GM12891 (cell line): ENCODE results near the gene PKHD1. TPM values are rescaled to one million over a fixed set of nuclear protein-coding genes. Genes with fewer than 3 reads are reported as not detected.

ENCODE experiments used
- DNase-seq: peaks from one replicate; pipeline ENCODE4 v3.0.0; 2011; ENCODE audit warnings: low spot score; ENCODE audit not compliant: insufficient read length
- FAIRE-seq: peaks from 2 replicates; lab custom pipeline; 2011; peaks lifted over from hg19 to GRCh38; lab: Jason Lieb, UNC
- PAX5 ChIP-seq: IDR thresholded peaks from 2 replicates; pipeline ENCODE4 v1.6.1; 2011; ENCODE audit warnings: low read length, moderate library complexity, mild to moderate bottlenecking; ENCODE audit not compliant: insufficient read depth, severe bottlenecking
- POLR2A ChIP-seq: IDR thresholded peaks from 2 replicates; pipeline ENCODE4 v1.6.1; 2011; ENCODE audit warnings: low read depth, low read length, control low read depth
- POLR2AphosphoS5 ChIP-seq: IDR thresholded peaks from 2 replicates; pipeline ENCODE4 v1.6.1; 2011; ENCODE audit warnings: low read depth, low read length, control low read depth
- POU2F2 ChIP-seq: IDR thresholded peaks from 2 replicates; pipeline ENCODE4 v1.6.1; 2011; ENCODE audit warnings: low read depth, mild to moderate bottlenecking, control low read depth, low read length, moderate library complexity
- SPI1 ChIP-seq: IDR thresholded peaks from 2 replicates; pipeline ENCODE4 v1.6.1; 2011; ENCODE audit warnings: low read depth, low read length, control low read depth
- TAF1 ChIP-seq: IDR thresholded peaks from 2 replicates; pipeline ENCODE4 v1.6.1; 2011; ENCODE audit warnings: low read depth, low read length, control low read depth
- polyA plus RNA-seq: library from polyadenylated mRNA; unstranded; fragments of >200 nt; gene quantifications from one replicate; pipeline ENCODE4 v1.2.1, GENCODE V29; 2012; ENCODE audit warnings: low read depth, missing spikeins, inconsistent platforms; ENCODE audit not compliant: missing spikeins

The PKHD1 gene
- 0.04 TPM for polyA plus RNA-seq

GRCh38 chr6:52087498-52087999 lies at the start of gene PKHD1:
TSS of gene PKHD1 (minus strand) at chr6:52087613. CDS start at chr6:52084933, 2,680 bp downstream.
- DNase-seq, result no peak
- no peak for FAIRE-seq
- no peak for TF ChIP-seq PAX5
- TF ChIP-seq POU2F2, result no peak
- no peak for TF ChIP-seq POLR2AphosphoS5
- TF ChIP-seq TAF1, result no peak
- TF ChIP-seq POLR2A, result no peak
- no peak for TF ChIP-seq SPI1

- DNase-seq, result no peak
- FAIRE-seq, result no peak
- TF ChIP-seq POLR2A (no peak), PAX5 (no peak), TAF1 (no peak)
Measured at GRCh38 chr6:52136934-52137467, 49.6 kb upstream of the PKHD1 start.

- FAIRE-seq (no peak), DNase-seq (no peak)
- TF ChIP-seq TAF1 (no peak), SPI1 (no peak), POLR2A (no peak), POU2F2 (no peak), PAX5 (no peak), POLR2AphosphoS5 (no peak)
Measured at GRCh38 chr6:52136055-52136454, 48.6 kb upstream of the PKHD1 start.

- no peak for FAIRE-seq
- TF ChIP-seq POLR2A (no peak), TAF1 (no peak), POU2F2 (no peak), SPI1 (no peak)
Measured at GRCh38 chr6:52135217-52135616, 47.8 kb upstream of the PKHD1 start.

GRCh38 chr6:52134011-52134410 lies 46.6 kb upstream of the PKHD1 start:
- TF ChIP-seq POU2F2 (no peak), PAX5 (no peak), POLR2A (no peak), SPI1 (no peak), TAF1 (no peak), POLR2AphosphoS5 (no peak)
- DNase-seq (no peak), FAIRE-seq (no peak)

More at GRCh38 chr6:52135217-52135616, 47.8 kb upstream of the PKHD1 start:
- no peak for DNase-seq

GRCh38 chr6:52133324-52133723 lies 45.9 kb upstream of the PKHD1 start:
- FAIRE-seq (no peak), DNase-seq (no peak)
- TF ChIP-seq POLR2A (no peak), TAF1 (no peak), POU2F2 (no peak), PAX5 (no peak), POLR2AphosphoS5 (no peak)

GRCh38 chr6:52132292-52132691 lies 44.9 kb upstream of the PKHD1 start:
- no peak for DNase-seq
- FAIRE-seq, result no peak

GRCh38 chr6:52130440-52130839 lies 43.0 kb upstream of the PKHD1 start:
- no peak for TF ChIP-seq TAF1
- no peak for TF ChIP-seq POLR2A
- no peak for TF ChIP-seq POU2F2
- no peak for TF ChIP-seq POLR2AphosphoS5
- no peak for TF ChIP-seq SPI1
- no peak for TF ChIP-seq PAX5
- DNase-seq (no peak), FAIRE-seq (no peak)

More at GRCh38 chr6:52132292-52132691, 44.9 kb upstream of the PKHD1 start:
- TF ChIP-seq POLR2A (no peak), POLR2AphosphoS5 (no peak), SPI1 (no peak), PAX5 (no peak), POU2F2 (no peak), TAF1 (no peak)

- no peak for DNase-seq
- no peak for TF ChIP-seq SPI1
- TF ChIP-seq POLR2AphosphoS5, result no peak
- no peak for TF ChIP-seq PAX5
- TF ChIP-seq POU2F2, result no peak
- TF ChIP-seq TAF1, result no peak
- no peak for TF ChIP-seq POLR2A
- peak; percentile 5 for FAIRE-seq
Measured at GRCh38 chr6:52127957-52128356, 40.5 kb upstream of the PKHD1 start.

- DNase-seq, result no peak
- TF ChIP-seq POLR2AphosphoS5 (no peak), POU2F2 (no peak), SPI1 (no peak), PAX5 (no peak), POLR2A (no peak), TAF1 (no peak)
- no peak for FAIRE-seq
Measured at GRCh38 chr6:52126231-52126630, 38.8 kb upstream of the PKHD1 start.
